Esophagus muscularis mucosa (tissue), 3 donors: ENCODE results near the gene SFMBT1.

Experiments
- CTCF ChIP-seq, 3 experiments: fragments of 200-600 bp in 2 of 3; fragments of 450-650 bp in 1 of 3; sonication (generic) in 2 of 3; IDR thresholded peaks; one replicate each; pipeline ENCODE4 v1.5.1; 2017 to 2019; ENCODE audit warnings: antibody characterized with exemption in 3 of 3, mild to moderate bottlenecking in 2 of 3, moderate library complexity in 1 of 3
- POLR2A ChIP-seq: fragments of 450-650 bp; IDR thresholded peaks from one replicate; pipeline ENCODE4 v1.6.1; 2017; ENCODE audit warnings: antibody characterized with exemption, moderate library complexity, mild to moderate bottlenecking, low read depth

- no peak for TF ChIP-seq CTCF (IDR thresholded peaks at IDR 0.05)
- no peak for TF ChIP-seq POLR2A
These were observed 152.2 kb downstream of the SFMBT1 start for GRCh38 chr3:52893723-52894122.
